AG08396 (cell line): ENCODE data around the gene NFAM1.

Experiments used
- DNase-seq: peaks from one replicate; pipeline ENCODE4 v3.0.0; 2012; ENCODE audit warnings: low spot score, mixed read lengths

Gene NFAM1

DNA sequence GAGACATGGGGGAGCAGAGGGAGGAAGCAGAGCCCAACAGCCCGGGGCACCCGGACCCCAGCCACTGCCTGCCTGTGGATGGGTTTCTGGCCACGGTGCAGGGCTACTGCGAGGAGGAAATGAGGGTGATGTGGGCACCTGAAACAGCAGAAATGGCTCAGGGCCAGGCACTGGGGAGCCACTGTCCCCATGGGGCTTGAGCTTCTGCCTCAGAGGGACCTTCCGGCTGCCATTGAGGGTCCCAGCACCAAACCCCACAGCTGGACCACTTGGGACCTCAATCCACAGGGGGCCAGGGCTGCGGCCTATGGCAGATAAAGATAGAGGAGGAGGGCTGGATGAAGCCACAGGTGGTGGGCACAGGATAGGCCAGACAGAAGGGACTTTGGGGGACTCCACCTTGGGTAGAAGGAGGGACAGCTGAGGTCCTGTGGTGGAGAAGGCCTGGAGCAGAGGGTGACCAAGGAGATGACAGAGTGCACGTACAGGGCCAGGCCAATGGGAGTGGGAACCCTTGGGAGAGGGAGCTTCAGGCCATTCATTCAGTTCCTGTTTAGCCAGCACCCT, 48.3 kb downstream of the NFAM1 start:
- no peak for DNase-seq

DNA sequence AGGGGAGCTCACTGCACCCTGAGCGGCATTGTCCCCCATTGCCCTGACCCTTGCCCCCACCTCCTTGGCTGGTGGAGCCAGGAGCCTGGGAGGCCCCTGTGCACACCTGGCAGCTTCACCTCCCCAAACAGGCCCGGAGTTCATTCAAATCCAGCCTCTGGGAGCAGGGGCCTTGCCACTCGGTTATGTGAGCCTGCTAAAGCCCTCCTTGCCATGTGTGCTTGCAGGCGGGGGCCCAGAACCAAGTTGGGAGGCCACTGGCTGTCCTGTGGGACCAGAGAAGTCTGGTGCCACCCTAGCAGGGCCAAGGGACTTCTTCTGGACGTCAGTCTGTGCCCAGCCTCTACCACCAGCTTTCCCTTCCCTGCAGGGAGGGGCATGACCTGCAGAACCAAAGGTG, 48.9 kb downstream of the NFAM1 start:
- no peak for DNase-seq

DNA sequence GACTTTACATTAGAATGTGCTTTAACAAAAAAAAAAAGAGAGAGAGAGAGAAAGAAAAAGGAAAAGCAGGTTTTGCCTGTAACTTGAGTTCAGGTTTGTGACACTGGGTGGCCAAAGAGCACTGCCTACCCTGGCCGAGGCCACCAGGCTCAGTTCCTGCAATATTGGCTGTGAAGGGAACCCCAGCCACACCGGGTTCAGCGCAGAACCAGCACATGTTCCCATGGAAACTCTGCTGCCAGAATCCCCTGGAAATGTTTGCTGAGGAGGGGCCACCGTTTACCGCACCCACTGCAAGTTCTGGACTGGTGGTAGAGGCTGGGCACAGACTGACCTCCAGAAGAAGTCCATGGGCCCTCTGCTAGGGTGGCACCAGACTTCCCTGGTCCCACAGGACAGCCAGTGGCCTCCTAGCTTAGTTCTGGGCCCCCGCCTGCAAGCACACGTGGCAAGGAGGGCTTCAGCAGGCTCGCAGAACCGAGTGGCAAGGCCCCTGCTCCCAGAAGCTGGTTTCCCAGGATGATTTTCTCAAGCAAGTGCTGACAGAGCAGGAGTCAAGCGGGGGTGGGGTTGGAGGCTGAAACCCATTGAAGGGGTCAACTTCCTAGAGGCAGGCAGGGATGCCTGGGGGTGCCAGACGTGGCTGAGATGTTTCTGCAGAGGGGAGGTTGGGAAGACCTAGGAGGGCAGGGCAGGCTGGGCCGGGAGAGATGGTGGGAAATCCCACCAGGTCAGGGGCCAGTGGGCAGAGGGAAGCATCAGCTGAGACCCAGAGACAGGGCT, 51.2 kb downstream of the NFAM1 start:
- DNase-seq, result no peak

DNA sequence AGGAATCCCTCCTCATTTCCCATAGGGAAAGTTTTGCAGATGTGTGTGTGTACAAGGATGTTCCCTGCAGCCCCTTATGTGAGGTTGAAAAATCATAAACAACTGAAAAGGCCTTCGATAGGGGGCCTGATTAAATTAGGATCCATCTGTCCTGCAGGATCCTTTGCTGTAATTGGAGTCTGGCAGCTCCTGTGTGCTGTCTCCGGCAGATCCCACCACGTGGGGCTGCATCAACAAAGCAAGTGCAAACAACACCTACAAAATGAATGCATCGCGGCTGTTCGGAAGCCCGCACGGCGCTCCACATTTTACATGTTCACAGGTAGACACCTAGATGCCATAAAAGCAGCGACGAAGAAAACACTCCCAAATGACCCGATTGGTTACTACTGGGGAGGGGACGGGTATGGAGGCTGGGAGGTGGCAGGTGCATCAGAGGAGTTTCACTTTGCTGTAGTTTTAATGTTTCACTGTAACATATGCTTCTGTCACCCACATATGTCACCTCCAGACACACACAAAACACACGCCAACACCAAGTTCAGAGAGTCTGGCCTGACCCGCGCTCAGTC, 52.2 kb downstream of the NFAM1 start:
- DNase-seq, result no peak

DNA sequence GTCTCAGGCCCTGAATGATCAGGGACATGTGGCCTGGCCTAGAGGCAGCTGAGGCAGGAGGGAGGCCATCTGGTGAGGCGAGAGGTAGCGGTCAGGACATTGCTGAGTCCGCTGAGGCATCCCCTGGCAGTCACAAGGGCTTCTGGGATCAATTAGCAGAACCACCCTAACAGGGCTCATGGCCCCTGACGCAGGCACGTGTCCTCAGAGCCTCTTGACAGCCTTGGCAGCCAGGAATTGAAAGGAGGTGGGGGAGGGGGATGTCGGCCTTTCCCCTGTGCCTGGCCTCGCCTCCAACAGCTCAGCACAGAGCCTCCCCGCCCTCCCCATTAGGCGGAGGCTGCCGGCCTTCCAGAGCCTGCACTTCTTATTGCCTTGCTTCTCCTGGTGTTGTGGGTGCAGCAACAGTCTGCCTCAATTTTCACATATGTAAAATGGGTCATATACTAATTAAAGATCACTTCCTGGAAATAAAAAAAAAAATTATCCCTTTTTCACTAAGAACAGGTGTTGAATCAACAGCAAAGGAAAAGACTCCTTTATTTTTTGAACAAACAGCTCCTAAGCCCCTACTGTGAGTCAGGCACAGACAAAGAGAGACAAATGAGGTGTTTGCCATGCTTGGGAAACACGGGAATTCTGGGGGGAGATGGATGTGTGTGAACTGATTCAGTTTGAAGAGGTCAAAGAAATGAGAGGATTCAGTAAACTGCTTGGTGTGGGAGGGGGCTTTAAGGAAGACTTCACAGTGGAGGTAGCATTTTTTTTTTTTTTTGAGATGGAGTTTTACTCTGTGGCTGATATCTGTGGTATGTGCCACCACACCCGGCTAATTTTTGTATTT, 55.3 kb downstream of the NFAM1 start:
- DNase-seq, result peak; percentile 53

DNA sequence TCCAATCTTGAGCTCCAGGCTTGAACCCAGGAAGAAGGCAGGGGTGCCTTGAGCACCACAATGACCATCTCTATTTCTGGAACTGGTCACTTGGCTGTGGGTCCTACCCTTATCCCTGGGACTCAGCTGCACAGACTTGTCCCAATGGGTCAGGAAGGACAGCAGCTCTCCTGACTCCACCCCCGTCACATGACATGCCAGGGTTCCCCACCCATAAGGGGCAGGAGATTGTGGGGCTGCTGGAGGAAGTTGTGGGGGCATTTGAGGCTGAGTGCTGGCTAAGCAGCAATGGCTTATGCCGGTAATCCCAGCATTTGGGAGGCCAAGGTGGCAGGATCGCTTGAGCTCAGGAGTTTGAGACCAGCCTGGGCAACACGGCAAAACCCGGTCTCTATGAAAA, 56.2 kb downstream of the NFAM1 start:
- DNase-seq, result no peak

DNA sequence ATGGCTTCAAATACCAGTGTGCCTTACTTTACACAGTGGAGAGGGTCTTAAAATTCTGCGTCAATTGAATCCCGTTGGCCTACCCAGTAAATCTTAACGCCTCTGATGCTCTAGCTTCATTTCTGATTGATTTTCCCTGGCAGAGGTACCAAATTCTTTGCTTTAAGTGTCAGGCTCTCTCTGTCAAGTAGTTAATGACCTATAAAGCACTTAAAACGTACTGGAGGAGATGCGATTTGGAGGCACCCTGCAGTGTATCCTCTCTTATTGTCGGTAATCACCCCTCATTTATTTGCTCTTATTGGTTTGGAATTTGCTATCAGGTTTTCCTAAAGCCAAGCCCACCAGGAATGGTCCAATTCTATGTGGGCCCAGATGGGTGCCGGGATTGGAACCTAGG, 59.2 kb downstream of the NFAM1 start:
- DNase-seq, result no peak

DNA sequence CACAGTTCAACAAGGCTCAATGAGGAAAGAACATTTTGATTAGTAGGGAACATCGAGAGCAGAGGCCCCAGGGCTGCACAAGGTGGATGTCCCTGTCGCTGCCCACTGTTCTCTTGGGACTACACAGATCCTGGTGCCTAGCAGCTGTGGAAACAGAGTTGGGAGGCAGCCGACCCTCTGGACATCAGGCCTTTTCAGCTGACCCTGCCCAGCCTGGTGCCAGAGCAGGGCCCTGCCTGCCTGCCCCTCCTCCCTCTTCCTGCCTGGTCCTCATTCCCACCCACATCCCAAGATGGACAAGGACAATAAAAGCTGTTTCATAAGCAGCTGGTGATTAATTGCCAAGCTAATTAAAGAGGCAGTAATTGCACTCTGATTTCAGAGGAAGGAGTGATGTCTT, 60.7 kb downstream of the NFAM1 start:
- no peak for DNase-seq

DNA sequence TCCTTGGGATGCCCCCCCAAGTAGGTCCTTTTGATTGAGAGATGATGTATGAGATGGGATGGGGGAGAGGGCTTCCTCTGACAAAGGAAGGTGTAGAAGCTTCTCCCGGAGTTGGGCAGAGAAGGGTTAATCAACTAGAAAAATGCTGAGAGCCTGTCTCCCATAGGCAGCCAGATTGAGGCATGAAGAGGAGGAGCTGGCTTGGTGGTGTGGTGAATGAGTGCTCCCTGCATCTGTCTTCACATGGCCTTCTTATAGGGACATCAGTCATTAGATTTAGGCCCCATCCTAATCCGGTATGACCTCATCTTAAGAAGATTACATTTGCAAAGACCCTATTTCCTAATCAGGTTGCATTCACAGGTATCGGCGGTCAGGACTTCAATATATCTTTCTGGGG, 61.1 kb downstream of the NFAM1 start:
- DNase-seq, result no peak

DNA sequence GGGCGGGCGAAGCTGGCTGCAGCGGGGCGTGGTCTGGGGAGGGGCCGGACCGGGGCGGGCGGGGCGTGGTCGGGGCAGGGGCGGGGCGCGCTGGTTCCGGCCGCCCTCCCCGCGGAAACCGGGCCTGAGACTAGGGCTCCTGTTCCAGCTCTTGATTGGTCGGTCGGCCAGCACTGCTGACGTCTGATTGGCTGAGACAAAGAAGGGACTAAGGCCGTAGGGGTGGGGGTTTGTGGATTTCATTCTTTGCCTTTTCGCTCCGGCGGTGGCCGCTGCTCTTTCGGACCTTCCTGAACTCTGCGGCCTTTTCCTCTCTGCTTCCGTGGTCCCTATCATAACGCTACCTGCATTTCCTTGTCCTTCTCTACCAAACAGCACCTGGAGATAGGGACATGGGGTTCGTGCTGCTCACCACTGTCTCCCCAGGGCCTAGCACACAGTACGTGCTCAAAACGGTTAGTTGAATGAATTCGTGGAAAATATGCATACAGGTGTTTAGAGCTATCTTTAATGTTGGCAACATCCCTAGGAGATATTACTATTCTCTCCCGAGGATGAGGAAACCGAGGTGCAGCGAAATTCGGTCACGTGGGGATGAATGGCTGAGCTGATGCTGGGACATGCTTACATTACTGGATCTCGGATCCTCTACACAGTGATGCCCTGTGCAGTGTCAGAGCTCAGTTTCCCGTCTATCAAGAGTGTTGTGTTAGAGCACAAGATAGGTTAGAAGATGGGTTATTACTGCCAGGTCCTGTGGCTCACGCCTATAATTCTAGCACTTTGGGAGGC, 62.8 kb downstream of the NFAM1 start:
- DNase-seq, result peak; percentile 99

DNA sequence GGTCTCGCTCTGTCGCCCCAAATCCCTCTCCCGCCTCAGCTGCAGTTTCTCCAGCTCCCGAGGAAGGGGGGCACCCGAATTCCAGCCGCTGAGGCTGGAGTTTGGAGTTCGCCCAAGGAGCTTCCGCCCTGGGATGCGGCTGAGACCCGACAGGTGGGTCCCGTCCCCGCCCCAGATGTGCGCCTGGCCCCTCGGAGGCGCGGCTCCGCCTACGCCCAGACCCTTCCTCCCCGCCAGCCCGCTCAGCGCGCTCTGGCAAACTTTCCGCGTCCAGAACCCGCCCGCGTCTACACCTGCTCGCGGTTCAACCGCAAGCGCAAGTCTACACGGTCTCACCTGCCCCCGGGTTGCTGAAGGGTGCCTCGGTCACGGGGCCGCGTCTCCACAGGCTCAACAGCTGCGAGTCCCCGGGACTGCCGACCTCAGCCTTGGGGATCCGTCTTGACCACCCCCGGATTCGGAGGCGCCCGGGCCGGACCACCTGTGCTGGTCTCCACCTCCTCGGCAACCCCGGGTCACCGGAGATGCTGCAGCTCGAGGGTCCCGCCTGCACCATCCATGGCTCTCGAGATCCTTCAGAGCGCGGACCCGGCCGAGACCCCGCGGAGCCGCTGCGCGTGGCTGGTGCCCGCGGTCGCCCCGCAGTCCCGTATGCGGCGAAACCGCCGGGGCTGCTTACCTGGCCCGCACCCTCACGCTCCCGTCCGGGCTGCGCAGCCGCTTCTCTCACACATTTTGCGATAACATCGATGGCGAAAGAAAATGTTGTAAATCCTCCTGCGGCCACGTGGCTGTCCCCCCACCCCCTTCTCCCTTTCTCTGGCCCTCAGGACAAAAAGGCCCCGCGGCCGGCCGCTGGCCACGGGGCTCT, 63.6 kb downstream of the NFAM1 start:
- DNase-seq, result no peak

DNA sequence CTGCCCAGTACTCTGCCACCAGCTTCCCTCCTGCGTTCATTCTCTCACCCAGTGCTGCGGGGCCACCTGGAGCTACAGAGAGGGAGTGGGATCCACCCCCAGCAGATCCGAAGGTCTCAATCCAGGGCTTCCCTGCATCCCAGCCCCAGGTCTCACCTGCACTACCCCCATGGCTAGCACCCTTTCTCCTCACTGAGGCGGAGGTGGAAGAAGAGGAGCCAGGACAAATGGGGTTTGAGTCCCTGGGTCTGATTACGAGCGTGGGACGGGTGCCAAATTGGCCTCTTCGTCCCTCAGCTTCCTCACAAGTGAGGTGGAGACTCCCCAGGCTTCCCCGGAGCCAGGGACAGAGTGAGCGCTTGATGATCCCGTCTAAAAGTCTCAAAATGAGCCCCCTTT, 64.2 kb downstream of the NFAM1 start:
- DNase-seq, result no peak

DNA sequence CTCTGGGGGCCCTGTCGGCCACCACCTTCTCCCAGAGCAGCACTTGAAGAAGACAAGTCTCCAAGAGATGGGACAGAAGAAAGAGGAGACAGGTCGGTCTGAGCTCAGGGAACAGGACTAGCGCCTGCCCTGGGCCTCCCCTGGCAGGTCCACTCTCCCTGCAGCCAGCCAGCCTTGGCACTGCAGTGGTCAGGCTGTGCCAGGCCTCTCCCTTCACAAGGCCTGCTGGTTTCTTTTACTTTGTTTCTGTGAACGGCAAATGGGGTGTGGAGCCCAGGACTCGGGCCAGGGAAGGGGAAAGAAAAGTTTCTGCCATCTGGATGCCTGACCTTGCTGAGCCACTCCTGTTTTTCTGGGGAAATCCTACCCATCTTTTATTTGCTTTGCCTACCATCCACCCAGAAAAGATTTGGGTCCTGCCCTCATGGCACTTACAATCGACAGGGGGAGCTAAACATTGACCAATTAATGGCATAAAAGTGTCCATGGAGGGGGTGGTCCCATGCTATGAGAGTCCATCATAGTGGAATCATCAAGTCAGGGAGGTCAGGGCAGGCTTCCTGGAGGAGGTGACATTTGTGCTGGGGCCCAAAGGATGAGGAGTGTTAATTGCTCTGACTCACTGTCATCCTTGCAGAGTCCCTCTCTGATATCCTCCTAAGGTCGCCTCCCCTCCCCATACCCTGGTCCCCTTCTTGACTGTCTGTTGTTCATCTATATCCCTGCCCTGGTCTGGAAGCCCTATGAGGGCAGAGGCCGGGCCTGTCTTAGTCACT, 65.2 kb downstream of the NFAM1 start:
- no peak for DNase-seq

DNA sequence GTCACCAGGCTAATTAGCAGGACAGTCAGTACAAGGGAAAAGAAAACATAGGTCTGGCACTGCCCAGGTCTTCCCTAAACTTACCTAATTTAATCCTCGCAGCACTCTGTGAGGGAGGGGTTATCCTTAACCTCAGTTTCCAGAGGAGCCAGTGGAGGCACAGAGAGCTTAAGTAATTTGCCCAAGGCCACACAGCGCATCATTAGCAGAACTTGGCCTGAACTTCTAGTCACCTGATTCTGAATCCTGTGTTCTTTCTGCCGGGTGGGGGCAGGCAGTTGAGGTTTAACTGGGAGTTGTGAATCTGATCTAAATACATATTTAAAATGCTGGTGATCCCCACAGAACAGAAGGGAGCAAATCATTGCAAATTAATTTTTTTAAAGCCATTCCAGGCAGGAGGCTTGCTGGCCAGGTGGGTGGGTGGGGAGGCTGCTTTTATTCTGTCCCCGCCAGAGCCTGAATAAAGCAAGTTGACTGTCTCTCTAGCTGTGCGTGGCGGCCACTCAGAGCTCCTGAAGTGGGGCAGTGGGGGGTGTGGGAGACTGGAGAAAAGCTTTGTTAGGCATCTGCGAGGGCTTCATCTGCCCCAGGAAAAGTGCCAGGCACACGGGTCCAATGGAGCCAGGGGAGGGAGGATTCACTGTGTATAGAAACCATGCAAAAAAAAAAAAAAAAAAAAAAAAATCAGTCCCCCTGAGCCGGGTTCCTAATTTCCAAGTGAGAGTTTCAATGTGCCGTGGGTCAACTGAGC, 66.1 kb downstream of the NFAM1 start:
- DNase-seq, result no peak

DNA sequence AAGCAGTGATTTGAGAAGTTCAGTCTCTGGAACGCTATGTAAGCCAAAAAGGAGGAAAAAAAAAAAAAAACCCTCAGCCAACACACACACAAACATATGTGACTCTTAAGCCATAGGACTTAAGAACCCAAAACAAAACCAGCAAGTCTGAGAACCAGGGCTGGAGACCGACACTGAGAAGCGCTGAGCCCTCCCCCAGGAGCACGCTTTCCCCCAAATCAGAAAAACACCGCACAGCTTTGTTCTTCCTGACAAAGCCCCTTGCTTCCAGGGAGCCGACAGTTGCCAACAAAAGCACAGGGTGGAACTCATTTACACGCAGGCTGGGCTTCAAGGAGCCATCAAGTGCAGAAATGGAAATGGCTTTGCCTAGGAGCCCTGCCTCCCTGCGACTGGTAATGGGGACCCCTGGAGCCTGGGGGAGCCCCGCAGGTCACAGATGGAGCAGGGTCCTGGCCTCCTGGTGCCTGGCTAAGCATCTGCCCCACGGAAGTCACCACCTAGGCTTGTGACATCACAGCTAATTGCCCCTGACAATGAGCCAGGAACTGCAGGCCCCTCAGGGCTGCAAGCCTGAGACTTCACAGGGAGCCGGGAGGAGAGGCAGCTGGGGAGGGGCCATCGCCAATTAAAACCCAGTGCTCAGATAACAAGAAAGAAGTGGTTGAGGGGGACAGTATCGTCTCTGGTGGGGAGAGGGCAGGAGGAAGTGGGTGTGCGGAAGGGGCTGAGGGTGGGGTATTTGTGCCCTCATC, 66.9 kb downstream of the NFAM1 start:
- no peak for DNase-seq

DNA sequence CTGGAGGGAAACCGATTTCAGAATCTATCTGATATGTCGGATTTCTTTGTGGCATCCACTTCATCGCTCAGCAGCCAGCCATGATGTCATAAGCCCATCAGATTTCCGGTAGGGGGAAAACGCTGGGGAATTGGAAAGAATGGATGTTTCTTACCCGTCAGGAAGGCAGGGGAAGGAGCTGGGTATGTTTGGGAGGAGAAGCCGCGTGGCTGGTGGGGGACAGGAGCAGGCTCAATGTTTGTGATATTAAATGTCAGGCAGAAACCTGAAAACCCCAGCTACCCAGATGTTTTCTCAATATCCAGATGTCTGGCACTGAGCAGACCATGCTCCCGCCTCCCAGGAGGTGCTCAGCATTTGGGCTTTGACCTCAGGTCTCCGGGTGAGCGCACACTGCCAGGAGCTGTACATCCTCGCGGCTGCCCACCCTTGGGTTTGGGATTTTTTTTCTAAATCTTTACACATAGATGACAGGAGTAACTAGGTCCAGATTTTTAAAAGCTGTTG, 67.5 kb downstream of the NFAM1 start:
- no peak for DNase-seq

DNA sequence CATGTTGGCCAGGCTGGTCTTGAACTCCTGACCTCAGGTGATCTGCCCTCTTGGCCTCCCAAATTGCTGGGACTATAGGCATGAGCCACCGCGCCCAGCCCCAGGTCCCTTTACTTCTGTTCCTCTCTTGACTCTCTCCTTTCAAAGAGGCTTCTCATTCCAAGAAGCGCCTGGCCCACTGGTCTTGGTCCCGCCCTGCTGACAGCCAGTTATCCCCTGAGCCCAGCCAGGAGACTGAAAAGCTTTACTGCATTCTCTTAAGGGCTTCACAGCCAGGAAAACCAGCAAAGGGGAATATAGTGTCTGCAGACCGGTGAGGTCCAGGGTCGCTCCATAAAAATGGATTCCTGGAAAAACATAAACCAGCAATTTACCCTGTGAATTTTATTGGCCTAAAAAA, 68.3 kb downstream of the NFAM1 start:
- DNase-seq, result no peak

DNA sequence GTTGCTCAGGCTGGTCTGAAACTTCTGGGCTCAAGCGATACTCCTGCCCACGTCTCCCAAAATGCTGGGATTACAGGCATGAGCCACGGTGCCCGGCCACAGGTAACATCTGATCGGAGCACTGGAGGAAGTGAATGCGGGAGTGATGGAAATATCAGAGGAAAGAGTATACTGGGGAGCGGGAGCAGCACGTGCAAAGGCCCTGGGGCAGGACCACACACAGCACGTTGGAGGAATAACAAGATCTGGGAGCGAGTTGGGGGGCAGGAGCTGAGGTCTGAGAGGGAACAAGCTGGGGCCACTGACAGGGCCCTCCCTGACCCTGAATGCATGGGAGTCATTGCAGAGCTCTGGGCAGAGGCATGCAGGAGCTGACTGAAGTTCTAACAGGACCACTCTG, 70.7 kb downstream of the NFAM1 start:
- DNase-seq, result no peak

DNA sequence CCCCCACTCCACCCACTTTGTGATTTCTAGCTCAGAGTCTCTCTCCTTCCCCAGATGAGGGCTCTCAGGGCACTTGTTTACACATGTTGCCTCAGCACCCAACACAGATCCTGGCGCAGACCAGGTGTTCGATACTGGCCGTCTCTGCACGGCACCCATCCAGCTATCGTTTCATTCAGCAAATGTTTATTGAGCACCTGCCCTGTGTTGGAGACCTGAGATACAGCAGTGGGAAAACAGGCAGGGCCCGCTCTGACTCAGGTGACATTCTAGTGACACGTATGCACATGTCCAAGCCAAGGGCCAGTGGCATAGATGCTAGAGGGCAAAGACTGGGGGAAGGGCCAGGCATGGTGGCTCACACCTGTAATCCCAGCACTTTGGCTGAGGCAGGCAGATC, 71.9 kb downstream of the NFAM1 start:
- no peak for DNase-seq
